BJ (cell line): ENCODE results near the gene CDAN1. TPM values are rescaled to one million over a fixed set of nuclear protein-coding genes. Genes with fewer than 3 reads are reported as not detected.
"Not testable (repeated sequence)": the region's sequence is repeated elsewhere in the genome, so short reads cannot be mapped to it uniquely, and the experiment has no call there.

Source experiments
- CTCF ChIA-PET: fragments of 350-600 bp; formaldehyde crosslinking; extraction: SDS; loops from one replicate; lab custom pipeline; 2021; ENCODE audit warnings: antibody characterized with exemption, inconsistent platforms; lab: Yijun Ruan, JAX
- POLR2A ChIA-PET: fragments of 300-600 bp; sonication (Branson Sonifier 250); formaldehyde crosslinking; extraction: SDS; loops from one replicate; lab custom pipeline; 2021; ENCODE audit warnings: antibody characterized with exemption; lab: Charles Lee
- DNase-seq: peaks from one replicate; pipeline ENCODE4 v3.0.0-alpha.2; 2011; ENCODE audit warnings: low read depth
- H3K27me3 ChIP-seq: 2 replicates; pipeline ENCODE4 v1.6.0; 2011; ENCODE audit warnings: low read length; ENCODE audit not compliant: control insufficient read depth, insufficient read depth
- H3K36me3 ChIP-seq: 2 replicates; pipeline ENCODE4 v1.5.1; 2011; ENCODE audit warnings: low read length; ENCODE audit not compliant: control insufficient read depth, insufficient read depth
- H3K4me3 ChIP-seq: 2 replicates; pipeline ENCODE4 v1.5.1; 2011; ENCODE audit warnings: low read depth, mild to moderate bottlenecking, control low read depth, low read length
- polyA plus RNA-seq: library from polyadenylated mRNA; depleted of rRNA; stranded (reverse); fragments of >200 nt; gene quantifications from 2 replicates; pipeline ENCODE4 v1.2.3, GENCODE V29; 2011
- TF ChIP-seq, protein P1 (sequence below): IDR thresholded peaks from 2 replicates; pipeline ENCODE4 v1.5.1; 2011; ENCODE audit warnings: low read depth, mild to moderate bottlenecking, control low read depth, inconsistent platforms, low read length, moderate library complexity; ENCODE audit not compliant: insufficient read depth

The CDAN1 gene
- polyA plus RNA-seq, 1 experiment, result 4.3 TPM

DNA sequence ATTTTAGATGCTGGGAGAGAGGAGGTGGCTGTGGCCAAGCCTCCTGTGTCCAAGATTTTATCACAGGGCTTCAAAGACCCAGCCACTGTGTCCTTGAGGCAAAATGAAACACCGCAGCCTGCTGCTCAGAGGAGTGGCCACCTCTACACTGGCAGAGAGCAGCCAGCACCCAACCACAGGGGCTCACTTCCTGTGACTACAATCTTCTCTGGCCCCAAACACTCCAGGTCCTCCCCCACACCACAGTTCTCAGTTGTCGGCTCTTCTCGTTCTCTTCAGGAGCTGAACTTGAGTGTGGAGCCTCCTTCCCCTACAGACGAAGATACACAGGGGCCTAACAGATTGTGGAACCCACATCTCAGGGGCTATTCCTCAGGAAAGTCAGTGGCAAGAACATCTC is 45.6 kb downstream of the CDAN1 start:
- Histone ChIP-seq H3K36me3 (peaks cover 2% of the 10 kb centered on the region), H3K4me3 (no peak overlapping the region), H3K27me3 (no peaks in the 10 kb centered on the region)
- TF ChIP-seq, protein P1, sequence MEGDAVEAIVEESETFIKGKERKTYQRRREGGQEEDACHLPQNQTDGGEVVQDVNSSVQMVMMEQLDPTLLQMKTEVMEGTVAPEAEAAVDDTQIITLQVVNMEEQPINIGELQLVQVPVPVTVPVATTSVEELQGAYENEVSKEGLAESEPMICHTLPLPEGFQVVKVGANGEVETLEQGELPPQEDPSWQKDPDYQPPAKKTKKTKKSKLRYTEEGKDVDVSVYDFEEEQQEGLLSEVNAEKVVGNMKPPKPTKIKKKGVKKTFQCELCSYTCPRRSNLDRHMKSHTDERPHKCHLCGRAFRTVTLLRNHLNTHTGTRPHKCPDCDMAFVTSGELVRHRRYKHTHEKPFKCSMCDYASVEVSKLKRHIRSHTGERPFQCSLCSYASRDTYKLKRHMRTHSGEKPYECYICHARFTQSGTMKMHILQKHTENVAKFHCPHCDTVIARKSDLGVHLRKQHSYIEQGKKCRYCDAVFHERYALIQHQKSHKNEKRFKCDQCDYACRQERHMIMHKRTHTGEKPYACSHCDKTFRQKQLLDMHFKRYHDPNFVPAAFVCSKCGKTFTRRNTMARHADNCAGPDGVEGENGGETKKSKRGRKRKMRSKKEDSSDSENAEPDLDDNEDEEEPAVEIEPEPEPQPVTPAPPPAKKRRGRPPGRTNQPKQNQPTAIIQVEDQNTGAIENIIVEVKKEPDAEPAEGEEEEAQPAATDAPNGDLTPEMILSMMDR, result no peak
- no peak for DNase-seq
- ChIA-PET CTCF (no interaction called here), POLR2A (no interaction called here)

DNA sequence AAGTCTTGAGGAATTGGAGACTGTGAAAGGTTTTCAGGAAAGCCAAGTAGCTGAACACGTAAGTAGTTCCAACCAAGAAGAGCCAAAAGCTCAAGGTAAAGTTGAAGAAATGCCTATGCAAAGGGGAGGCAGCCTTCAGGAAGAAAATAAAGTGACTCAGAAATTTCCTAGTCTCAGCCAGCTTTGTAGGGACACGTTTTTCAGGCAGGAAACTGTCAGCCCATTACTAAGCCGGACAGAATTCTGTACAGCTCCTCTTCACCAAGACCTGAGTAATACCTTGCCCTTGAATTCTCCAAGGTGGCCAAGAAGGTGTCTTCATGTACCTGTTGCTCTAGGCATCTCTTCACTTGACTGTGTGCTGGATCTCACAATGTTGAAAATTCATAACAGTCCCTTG is 48.6 kb downstream of the CDAN1 start:
- no peaks in the 10 kb centered on the region for H3K27me3 ChIP-seq
- no peak overlapping the region for H3K4me3 ChIP-seq
- POLR2A ChIA-PET, result interaction anchor here (0.6 kb wide), 1 partner anchor 1747 kb away, joined by 6 read pairs; no protein-coding TSS in a partner anchor
- TF ChIP-seq, protein P1, result no peak
- H3K36me3 ChIP-seq, result peaks cover 3% of the 10 kb centered on the region
- CTCF ChIA-PET, result no interaction called here
- no peak for DNase-seq

- DNase-seq, result no peak
- CTCF ChIA-PET, result interaction anchor here (1.0 to 1.4 kb wide), 2 partner anchors 11 to 16 kb away, joined by 3 read pairs; no protein-coding TSS in a partner anchor
- H3K4me3 ChIP-seq, result no peak overlapping the region
These were observed 49.2 kb downstream of the CDAN1 start for GRCh38 chr15:42687740-42688139.

DNA sequence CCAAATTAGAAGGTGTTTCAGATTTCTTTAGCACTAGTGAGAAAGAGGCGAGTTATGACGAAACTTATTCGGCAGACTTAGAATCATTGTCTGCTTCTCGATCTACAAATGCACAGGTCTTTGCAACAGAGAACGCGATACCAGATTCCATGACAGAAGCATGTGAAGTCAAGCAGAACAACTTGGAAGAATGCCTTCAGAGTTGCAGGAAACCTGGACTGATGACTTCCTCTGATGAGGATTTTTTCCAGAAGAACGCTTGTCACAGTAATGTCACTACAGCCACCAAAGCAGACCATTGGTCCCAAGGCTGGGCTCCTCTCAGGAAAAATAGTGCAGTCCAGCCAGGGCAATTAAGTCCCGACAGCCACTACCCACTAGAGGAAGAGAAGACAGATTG is 50.6 kb downstream of the CDAN1 start:
- CTCF ChIA-PET, result interaction anchor here (0.5 to 1.4 kb wide), 2 partner anchors 13 to 268 kb away, joined by 3 read pairs; no protein-coding TSS in a partner anchor
- H3K27me3 ChIP-seq, result no peaks in the 10 kb centered on the region
- DNase-seq, result no peak
- TF ChIP-seq, protein P1, result no peak
- no peak overlapping the region for H3K4me3 ChIP-seq
- POLR2A ChIA-PET, result no interaction called here
- peaks cover 6% of the 10 kb centered on the region for H3K36me3 ChIP-seq

More at GRCh38 chr15:42687740-42688139, 49.2 kb downstream of the CDAN1 start:
- Histone ChIP-seq H3K27me3 (no peaks in the 10 kb centered on the region), H3K36me3 (peaks cover 3% of the 10 kb centered on the region)
- TF ChIP-seq, protein P1, result no peak
- POLR2A ChIA-PET, result no interaction called here

- H3K27me3 ChIP-seq, result no peaks in the 10 kb centered on the region
- no peak for DNase-seq
- CTCF ChIA-PET, result interaction anchor here (0.7 to 2.2 kb wide), 2 partner anchors 31 to 245 kb away, joined by 3 to 5 read pairs; no protein-coding TSS in a partner anchor
- TF ChIP-seq, protein P1, result no peak
- POLR2A ChIA-PET, result no interaction called here
- H3K4me3 ChIP-seq, result no peak overlapping the region
- peaks cover 15% of the 10 kb centered on the region for H3K36me3 ChIP-seq
These were observed 55.8 kb downstream of the CDAN1 start for GRCh38 chr15:42681119-42681518.

DNA sequence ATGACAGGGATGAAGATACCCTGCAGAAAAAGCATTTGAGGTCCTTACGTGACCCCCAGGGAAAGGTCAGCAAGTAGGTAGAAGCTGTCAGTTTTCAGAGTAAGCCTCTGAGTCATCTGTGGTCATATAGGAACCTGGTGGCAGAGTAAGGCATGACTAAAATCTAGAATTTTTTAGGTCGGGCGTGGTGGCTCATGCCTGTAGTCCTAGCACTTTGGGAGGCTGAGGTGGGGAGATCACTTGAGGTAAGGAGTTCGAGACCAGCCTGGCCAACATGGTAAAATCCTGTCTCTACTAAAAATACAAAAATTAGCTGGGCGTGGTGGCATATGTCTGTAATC is 56.8 kb downstream of the CDAN1 start:
- H3K4me3 ChIP-seq, DNase-seq, POLR2A ChIA-PET, H3K27me3 ChIP-seq: not testable (repeated sequence)
- CTCF ChIA-PET, result interaction anchor here (2.2 kb wide), 1 partner anchor 246 kb away, joined by 5 read pairs; no protein-coding TSS in a partner anchor
- H3K36me3 ChIP-seq, result peaks cover 18% of the 10 kb centered on the region
